Diencephalon (tissue), 1 donor: ENCODE results near the gene SCP2D1. TPM values are rescaled to one million over a fixed set of nuclear protein-coding genes. Genes with fewer than 3 reads are reported as not detected.

ENCODE experiments used
- total RNA-seq: library from RNA; depleted of rRNA; stranded (reverse); fragments of >200 nt; gene quantifications from one replicate; pipeline ENCODE4 v1.2.3, GENCODE V29; 2014

SCP2D1 gene
- total RNA-seq: not detected

GRCh38 chr20:18813483-18813882, at the start of gene SCP2D1:
Gene SCP2D1 (plus strand): TSS chr20:18813783. CDS start chr20:18813816, 33 bp downstream.

Other genes with a start within 250 kb of the SCP2D1 start
- gene SMIM26, start 246.4 kb upstream of the SCP2D1 start, total RNA-seq: 73.8 TPM
- 79.4 TPM for gene DTD1, start 225.7 kb upstream of the SCP2D1 start, total RNA-seq